Measurements from ENCODE around the gene PIP5K1B. TPM values are rescaled to one million over a fixed set of nuclear protein-coding genes. Genes with fewer than 3 reads are reported as not detected.

The PIP5K1B gene
- total RNA-seq, 1 experiment from 2014 or later, result 0.20 TPM

- CTCF ChIA-PET, result interaction anchor here (0.5 to 1.5 kb wide), 9 partner anchors 11 to 468 kb away, joined by 3 to 10 read pairs (median 3); no protein-coding TSS in a partner anchor
- Histone ChIP-seq H3K9me3 (ENCODE audit: control insufficient read depth in 1 of 2, insufficient read depth in 1 of 2, low read depth in 1 of 2, low read length in 2 of 2) (no peaks in the 10 kb centered on the region), H3K9me2 (ENCODE audit: insufficient read depth) (no peaks in the 10 kb centered on the region), H2AFZ (ENCODE audit: low read depth, low read length, poor library complexity, severe bottlenecking) (peak within 1 kb of the TSS; percentile 58), H3K79me2 (ENCODE audit: insufficient read depth, low read length) (peaks cover 48% of the 10 kb centered on the region), H3K9ac (ENCODE audit: low read length) (peak within 1 kb of the TSS; percentile 87), H3K27me3 (ENCODE audit: insufficient read depth, low read length) (no peaks in the 10 kb centered on the region), H3K27ac (ENCODE audit: low read depth, low read length) (peak within 1 kb of the TSS; percentile 72), H4K20me1 (ENCODE audit: insufficient read depth) (no peaks in the 10 kb centered on the region), H3K4me2 (ENCODE audit: low read length) (peak within 1 kb of the TSS; percentile 97), H3K4me3 (replicated peaks in 1 of 2; ENCODE audit: low read depth in 1 of 2, low read length in 2 of 2) (peak within 1 kb of the TSS; percentile 87 to 90), H3K36me3 (ENCODE audit: control insufficient read depth in 1 of 2, insufficient read depth in 2 of 2, low read length in 2 of 2) (no peaks in the 10 kb centered on the region), H3K4me1 (ENCODE audit: control insufficient read depth in 1 of 2, insufficient read depth in 2 of 2, low read length in 2 of 2) (peaks cover 0 to 11% of the 10 kb centered on the region in 2 experiments; a peak in 2 of 4 replicates)
- POLR2A ChIA-PET, result no interaction called here
- TF ChIP-seq EGR1 (IDR thresholded peaks at IDR 0.05; ENCODE audit: low read depth) (no peak), TCF7L2 (IDR thresholded peaks at IDR 0.05; ENCODE audit: borderline replicate concordance, extremely low read depth, insufficient read depth, insufficient read length) (peak; percentile 14), JUND (IDR thresholded peaks at IDR 0.05) (no peak), CTCF (IDR thresholded peaks at IDR 0.05 in 2 of 3, conservative IDR thresholded peaks at IDR 0.05 in 1 of 3; ENCODE audit: borderline replicate concordance in 1 of 3, insufficient read depth in 1 of 3, low read depth in 2 of 3, low read length in 2 of 3) (peak; percentile 82 to 95 (median 93)), RAD21 (IDR thresholded peaks at IDR 0.05; ENCODE audit: low read depth) (peak; percentile 71), MAX (IDR thresholded peaks at IDR 0.05) (peak; percentile 95), YY1 (IDR thresholded peaks at IDR 0.05; ENCODE audit: extremely low read depth, insufficient replicate concordance, low read depth, low read length) (peak; percentile 69), CBX3 (IDR thresholded peaks at IDR 0.05; ENCODE audit: low read depth) (peak; percentile 99), SIN3A (IDR thresholded peaks at IDR 0.05; ENCODE audit: low read depth) (peak; percentile 78; the same call in 1 of the 2 replicates), REST (IDR thresholded peaks at IDR 0.05; ENCODE audit: low read depth) (no peak), ZFX (IDR thresholded peaks at IDR 0.05) (peak; percentile 98), POLR2AphosphoS5 (IDR thresholded peaks at IDR 0.05; ENCODE audit: low read depth, low read length) (peak; percentile 79), ZNF274 (IDR thresholded peaks at IDR 0.05; ENCODE audit: low read depth, low read length) (no peak), POLR2A (IDR thresholded peaks at IDR 0.05; ENCODE audit: borderline replicate concordance, extremely low read depth, insufficient read depth, insufficient read length) (peak; percentile 61)
- intact Hi-C loops (cut with micrococcal nuclease), result loop anchor here (10.0 kb wide), 2 partner anchors 89 to 289 kb away; partner anchors contain the start of gene ENTREP1
- RAD21 ChIA-PET (ENCODE audit: low non-redundant PET in 1 of 2, low total read pairs in 2 of 2, uncharacterized antibody in 2 of 2, unreplicated experiment in 2 of 2), result interaction anchor here in 1 of 2 experiments (0.8 kb wide), 1 partner anchor 188 kb away, joined by 3 read pairs; no protein-coding TSS in a partner anchor
- DNase-seq (ENCODE audit: low read depth, low spot score) (peak; percentile 56), ATAC-seq (peak; percentile 96)
- BruUV-seq (replicated peaks), result no TSS peak
These were observed 330.6 kb downstream of the PIP5K1B start, which contains the start of gene FXN for GRCh38 chr9:69035438-69036308. Gene FXN (plus strand): TSS chr9:69035752. CDS start chr9:69035783, 31 bp downstream.

Data from HCT116 (cell line).